Mucosa of rectum (tissue), 2 donors: Measurements from ENCODE around the gene CAMK2G.
A peak's percentile ranks its signal among the peaks of the same experiment; 100 is the strongest.

ENCODE experiments used
- H3K27ac ChIP-seq, 2 donors: one replicate each; pipeline ENCODE4 v1.7.0; 2013; ENCODE audit warnings: inconsistent platforms in 2 of 2, low read depth in 2 of 2, low read length in 2 of 2
- H3K27me3 ChIP-seq, 2 donors: one replicate each; pipeline ENCODE4 v1.7.0; 2013; ENCODE audit warnings: low read length in 2 of 2; ENCODE audit not compliant: control insufficient read depth in 2 of 2, insufficient read depth in 2 of 2
- H3K36me3 ChIP-seq, 2 donors: one replicate each; pipeline ENCODE4 v1.7.0; 2013; ENCODE audit warnings: low read length in 2 of 2; ENCODE audit not compliant: control insufficient read depth in 2 of 2, insufficient read depth in 2 of 2
- H3K4me1 ChIP-seq, 2 donors: one replicate each; pipeline ENCODE4 v1.7.0; 2013; ENCODE audit warnings: low read length in 2 of 2, mild to moderate bottlenecking in 1 of 2; ENCODE audit not compliant: control insufficient read depth in 2 of 2, insufficient read depth in 2 of 2
- H3K4me3 ChIP-seq, 2 donors: one replicate each; pipeline ENCODE4 v1.7.0; 2013; ENCODE audit warnings: low read length in 2 of 2
- H3K9ac ChIP-seq, 2 donors: one replicate each; pipeline ENCODE4 v1.7.0; 2013; ENCODE audit warnings: low read length in 2 of 2, low read depth in 1 of 2, mild to moderate bottlenecking in 1 of 2
- H3K9me3 ChIP-seq, 2 donors: one replicate each; pipeline ENCODE4 v1.7.0; 2013; ENCODE audit warnings: low read length in 2 of 2; ENCODE audit not compliant: control insufficient read depth in 2 of 2
- donor health status: healthy.
- donor health status: Normal muscosa, but diverticular disease.

The CAMK2G gene

DNA sequence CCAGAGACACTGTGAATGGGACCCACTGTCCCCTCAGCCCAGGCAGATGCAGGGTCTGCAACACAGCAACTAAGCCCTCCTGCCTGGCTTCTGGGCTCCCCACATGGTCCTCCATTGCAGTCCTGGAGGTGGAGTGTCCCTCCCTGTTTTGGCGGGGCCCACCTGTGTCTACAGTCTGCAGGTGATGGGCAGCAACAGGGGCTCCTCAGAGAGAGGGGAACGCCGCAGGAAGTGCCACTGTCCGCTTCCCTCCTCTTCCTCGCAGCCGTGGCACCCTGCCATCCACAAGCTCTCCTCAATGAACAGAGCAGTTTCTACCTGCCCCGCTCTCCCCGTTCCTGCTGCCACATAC is 9.3 kb downstream of the CAMK2G start:
- H3K27me3 ChIP-seq, result no peaks in the 10 kb centered on the region
- no peak overlapping the region for H3K9ac ChIP-seq
- peaks cover 28 to 46% of the 10 kb centered on the region in 2 donors for H3K36me3 ChIP-seq
- peak overlapping the region in 1 of 2 donors; percentile 7 for H3K4me3 ChIP-seq
- H3K9me3 ChIP-seq, result no peaks in the 10 kb centered on the region
- H3K4me1 ChIP-seq, result peaks cover 17 to 35% of the 10 kb centered on the region in 2 donors
- peak overlapping the region in 1 of 2 donors; percentile 77 for H3K27ac ChIP-seq

DNA sequence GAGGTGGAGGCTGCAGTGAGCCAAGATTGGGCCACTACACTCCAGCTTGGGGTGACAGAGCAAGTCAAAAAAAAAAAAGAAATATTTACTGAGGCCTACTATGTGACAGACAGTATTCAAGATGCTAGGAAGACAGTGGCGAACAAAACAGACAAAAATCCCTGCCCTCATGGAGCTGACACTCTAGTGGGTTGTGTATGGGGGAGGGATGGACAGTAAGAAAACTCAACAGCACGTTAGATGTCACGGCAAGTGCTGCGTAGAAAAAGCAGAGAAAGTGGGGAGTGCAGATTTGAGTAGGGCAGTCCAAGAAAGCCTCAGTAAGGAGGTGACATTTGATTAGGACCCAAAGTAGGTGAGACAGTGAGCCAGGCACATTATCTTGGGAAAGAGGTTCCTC is 10.1 kb downstream of the CAMK2G start:
- H3K4me1 ChIP-seq, result peaks cover 17 to 35% of the 10 kb centered on the region in 2 donors
- peaks cover 36 to 48% of the 10 kb centered on the region in 2 donors for H3K36me3 ChIP-seq
- H3K9ac ChIP-seq, result no peak overlapping the region
- no peak overlapping the region for H3K27ac ChIP-seq
- no peak overlapping the region for H3K4me3 ChIP-seq
- no peaks in the 10 kb centered on the region for H3K9me3 ChIP-seq
- H3K27me3 ChIP-seq, result no peaks in the 10 kb centered on the region

DNA sequence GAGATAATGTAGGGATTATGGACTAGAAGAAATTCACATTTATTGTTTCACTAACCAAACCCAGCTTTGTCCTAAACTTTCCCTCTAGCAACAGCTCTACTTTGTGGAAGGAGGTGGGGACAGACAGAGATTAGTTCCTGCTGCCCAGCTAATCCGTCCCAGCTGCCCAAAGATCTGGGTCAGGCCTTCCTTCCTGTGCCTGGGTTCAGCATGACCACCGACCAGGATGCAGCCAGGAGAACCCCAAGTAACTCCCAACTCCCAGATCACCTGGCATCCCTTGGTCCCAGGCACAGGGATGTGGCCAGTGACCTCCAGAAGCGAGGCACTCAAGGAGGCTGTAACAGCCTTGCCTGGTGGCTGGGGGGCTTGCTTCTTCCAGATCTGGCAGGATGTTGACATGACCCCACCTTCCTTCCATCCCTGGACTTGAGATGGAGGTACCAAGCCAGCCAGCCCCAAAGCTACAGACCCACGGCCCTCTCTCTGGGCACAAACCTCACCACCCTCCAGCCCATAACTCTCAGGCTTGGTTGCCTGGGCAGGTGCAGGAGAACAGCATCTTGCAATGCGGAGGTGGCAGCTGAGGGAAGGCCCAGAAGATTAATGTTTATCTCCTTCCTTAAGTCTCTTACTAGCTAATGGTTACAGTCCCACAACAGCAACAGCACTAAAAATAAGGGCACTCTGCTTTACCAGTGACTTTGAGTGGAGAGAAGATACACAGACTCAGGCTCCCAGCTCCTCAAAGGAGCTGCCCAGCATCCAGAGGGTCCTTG is 11.1 kb downstream of the CAMK2G start:
- H3K4me1 ChIP-seq, result peaks cover 18 to 36% of the 10 kb centered on the region in 2 donors
- H3K9ac ChIP-seq, result no peak overlapping the region
- no peaks in the 10 kb centered on the region for H3K9me3 ChIP-seq

DNA sequence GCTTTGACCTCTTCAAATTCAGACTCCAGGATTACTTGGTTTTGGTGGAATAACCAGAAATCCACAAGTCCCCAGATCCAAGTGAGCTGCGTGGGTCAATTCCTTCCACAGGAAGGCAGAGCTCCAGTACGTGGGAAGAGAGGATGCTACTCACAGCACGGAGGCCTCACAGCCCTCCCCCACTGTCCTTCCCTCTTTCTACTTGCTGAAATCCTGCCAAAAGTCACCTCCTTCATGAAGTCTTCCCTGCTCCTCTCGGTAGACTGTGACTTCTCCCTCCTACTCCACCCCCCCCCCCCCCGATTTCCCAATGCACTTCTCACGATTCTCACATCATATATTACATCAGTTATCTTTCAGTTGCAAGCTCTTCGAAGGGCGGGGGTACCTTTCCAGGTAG is 12.3 kb downstream of the CAMK2G start:
- no peaks in the 10 kb centered on the region for H3K9me3 ChIP-seq
- no peak overlapping the region for H3K9ac ChIP-seq
- peaks cover 29 to 52% of the 10 kb centered on the region in 2 donors for H3K36me3 ChIP-seq
- no peaks in the 10 kb centered on the region for H3K27me3 ChIP-seq
- H3K27ac ChIP-seq, result no peak overlapping the region
- peaks cover 19 to 31% of the 10 kb centered on the region in 2 donors for H3K4me1 ChIP-seq
- no peak overlapping the region for H3K4me3 ChIP-seq

More for the DNA sequence above, 11.1 kb downstream of the CAMK2G start:
- Histone ChIP-seq H3K4me3 (no peak overlapping the region), H3K27me3 (no peaks in the 10 kb centered on the region), H3K27ac (no peak overlapping the region), H3K36me3 (peaks cover 33 to 50% of the 10 kb centered on the region in 2 donors)

DNA sequence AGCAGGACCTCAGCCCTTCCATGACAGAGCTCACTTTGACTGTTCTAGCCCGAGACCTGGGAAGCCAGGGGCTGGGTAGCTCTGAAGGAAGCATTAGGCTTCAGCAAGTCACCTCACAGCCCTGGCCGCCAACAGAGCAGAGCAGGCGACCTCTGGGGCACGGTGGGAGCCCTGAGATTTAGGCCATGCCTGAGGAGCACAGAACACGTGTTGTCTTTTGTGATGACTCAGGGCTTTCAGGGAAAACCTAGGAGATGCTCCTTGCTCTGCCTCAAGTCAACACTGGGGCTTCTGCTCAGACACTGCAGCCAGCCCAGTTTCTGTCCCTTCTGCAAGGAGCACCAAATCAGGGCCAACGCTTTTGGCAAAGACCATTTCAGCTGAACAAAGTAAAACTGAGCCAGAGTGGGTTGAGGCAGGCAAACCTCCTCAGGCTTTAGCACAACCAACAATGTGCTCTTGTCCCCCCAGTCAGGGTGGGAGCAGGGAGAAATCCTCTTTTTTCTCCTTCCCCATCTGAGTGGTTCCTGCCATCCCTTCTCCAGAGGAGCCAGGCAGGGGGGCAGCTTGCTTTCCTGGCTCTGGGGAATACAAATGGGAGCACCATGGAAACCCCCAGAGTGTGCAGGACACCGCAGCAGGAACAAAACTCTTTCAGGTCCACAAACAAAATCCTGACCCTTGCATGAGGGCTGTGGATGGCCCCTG is 14.4 kb downstream of the CAMK2G start:
- Histone ChIP-seq H3K9me3 (no peaks in the 10 kb centered on the region), H3K4me1 (peaks cover 9 to 14% of the 10 kb centered on the region in 2 donors), H3K36me3 (peaks cover 33 to 54% of the 10 kb centered on the region in 2 donors), H3K4me3 (no peak overlapping the region), H3K27me3 (no peaks in the 10 kb centered on the region), H3K27ac (no peak overlapping the region), H3K9ac (no peak overlapping the region)

DNA sequence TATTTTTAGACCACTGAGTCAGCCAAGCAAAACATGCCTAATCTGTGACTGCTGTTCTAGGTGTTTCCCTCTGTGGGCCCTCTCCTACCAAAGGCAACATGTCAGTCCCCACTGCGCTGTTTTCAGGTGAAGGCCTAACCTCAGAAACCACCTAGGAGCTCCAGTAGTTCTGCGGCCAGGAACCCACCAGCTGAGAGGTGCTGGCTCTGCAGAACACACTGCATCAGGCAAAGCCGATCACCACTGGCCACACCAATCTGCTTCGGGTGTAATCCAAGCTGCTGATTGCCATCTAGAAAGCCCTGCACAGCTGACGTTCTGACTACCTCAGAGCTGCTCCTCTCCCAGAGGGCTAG is 14.9 kb downstream of the CAMK2G start:
- H3K4me1 ChIP-seq, result peaks cover 12 to 13% of the 10 kb centered on the region in 2 donors
- H3K27ac ChIP-seq, result no peak overlapping the region
- no peak overlapping the region for H3K4me3 ChIP-seq
- no peak overlapping the region for H3K9ac ChIP-seq
- no peaks in the 10 kb centered on the region for H3K27me3 ChIP-seq
- peaks cover 33 to 55% of the 10 kb centered on the region in 2 donors for H3K36me3 ChIP-seq
- no peaks in the 10 kb centered on the region for H3K9me3 ChIP-seq

DNA sequence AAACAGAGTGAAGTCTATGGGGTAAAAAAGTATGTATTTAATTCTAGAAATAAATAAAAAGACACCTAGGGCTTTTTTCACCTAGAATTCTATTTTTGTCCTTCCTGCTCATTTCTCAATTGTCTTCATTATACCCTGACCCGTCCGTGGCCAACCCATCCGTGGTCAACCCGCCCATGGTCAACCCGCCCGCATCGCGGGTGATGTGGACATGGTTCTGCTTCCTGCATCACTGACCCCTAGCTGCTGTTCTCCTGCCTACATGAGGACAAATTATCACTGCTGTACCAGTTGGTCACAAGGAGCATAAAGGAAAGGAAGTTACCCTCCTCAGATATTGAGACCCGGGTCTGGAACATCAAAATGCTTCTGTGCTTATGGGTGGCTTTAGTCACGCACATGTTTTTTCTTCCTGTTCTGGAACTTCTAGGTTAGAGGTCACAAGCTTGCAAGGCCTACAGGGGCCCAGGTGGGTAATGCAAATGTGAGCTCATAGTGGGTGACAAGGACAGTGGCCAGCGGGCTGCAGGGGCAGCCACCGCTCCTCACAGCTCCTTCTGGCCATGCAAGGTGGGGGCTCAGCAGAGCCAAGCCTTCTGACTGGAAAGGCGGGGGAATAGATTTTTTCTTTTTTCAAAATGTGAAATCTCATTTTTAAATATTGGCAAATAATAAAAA is 15.5 kb downstream of the CAMK2G start:
- Histone ChIP-seq H3K27me3 (no peaks in the 10 kb centered on the region), H3K36me3 (peaks cover 32 to 55% of the 10 kb centered on the region in 2 donors), H3K4me3 (no peak overlapping the region), H3K9me3 (no peaks in the 10 kb centered on the region), H3K4me1 (peaks cover 8 to 15% of the 10 kb centered on the region in 2 donors), H3K9ac (peak overlapping the region in 1 of 2 donors; percentile 26), H3K27ac (no peak overlapping the region)

DNA sequence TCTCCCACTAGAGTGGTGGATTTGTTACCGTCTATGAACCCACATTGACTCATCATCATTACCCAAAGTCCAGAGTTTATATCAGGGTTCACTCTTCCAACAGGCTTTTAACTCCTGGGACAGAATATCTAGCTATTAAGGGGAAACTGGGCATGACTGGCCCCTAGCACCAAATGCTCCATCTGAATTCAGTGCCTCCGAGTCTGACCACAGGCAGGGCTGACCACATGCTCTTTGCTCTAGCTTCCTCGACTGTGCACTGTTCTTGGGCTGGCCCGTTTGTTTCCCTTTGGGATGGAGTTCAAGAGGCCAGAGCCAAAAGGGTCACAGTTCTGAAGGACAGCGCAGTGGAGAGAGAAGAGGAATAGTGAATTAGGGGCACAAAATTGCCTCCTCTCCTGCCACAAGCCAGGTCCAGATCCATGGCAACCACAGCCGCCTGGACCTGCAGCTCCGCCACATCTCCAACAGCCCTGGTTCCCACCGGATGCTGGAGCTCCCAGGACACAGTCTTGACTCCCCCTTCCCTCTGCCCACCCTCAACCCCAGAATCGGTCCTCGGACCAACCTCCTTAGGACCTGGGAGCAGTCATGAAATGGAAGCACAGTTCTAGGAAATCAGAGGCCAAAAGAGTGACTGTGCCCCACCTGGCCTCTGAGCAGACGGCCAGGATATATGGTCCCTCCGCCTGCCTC is 16.2 kb downstream of the CAMK2G start:
- peaks cover 7 to 15% of the 10 kb centered on the region in 2 donors for H3K4me1 ChIP-seq
- H3K36me3 ChIP-seq, result peaks cover 39 to 61% of the 10 kb centered on the region in 2 donors
- H3K27ac ChIP-seq, result no peak overlapping the region
- no peak overlapping the region for H3K9ac ChIP-seq
- H3K4me3 ChIP-seq, result no peak overlapping the region
- H3K9me3 ChIP-seq, result no peaks in the 10 kb centered on the region
- H3K27me3 ChIP-seq, result no peaks in the 10 kb centered on the region

DNA sequence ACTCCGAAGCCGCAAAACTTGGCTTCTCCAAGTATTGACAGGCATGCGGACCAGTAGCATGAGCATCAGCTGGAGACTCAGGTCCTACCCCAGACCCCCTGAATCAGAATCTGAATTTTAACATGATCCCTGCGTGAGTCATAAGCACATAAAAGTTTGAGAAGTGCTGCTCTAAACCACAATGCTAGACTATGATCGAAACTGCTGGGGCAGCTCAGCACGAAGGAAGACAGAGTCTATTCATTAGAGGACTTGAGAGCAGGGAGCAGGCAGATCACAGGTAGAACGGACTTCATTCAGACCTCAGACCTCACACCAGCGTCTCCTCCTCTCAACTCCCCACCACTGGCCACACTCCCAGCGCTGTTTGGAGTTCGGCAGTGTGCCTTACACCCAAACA is 16.9 kb downstream of the CAMK2G start:
- Histone ChIP-seq H3K9ac (no peak overlapping the region), H3K4me1 (peaks cover 7 to 15% of the 10 kb centered on the region in 2 donors)

More for the DNA sequence above, 16.9 kb downstream of the CAMK2G start:
- Histone ChIP-seq H3K27me3 (no peaks in the 10 kb centered on the region), H3K4me3 (no peak overlapping the region), H3K27ac (no peak overlapping the region), H3K36me3 (peaks cover 43 to 58% of the 10 kb centered on the region in 2 donors), H3K9me3 (no peaks in the 10 kb centered on the region)
